HCT116 (cell line): Measurements from ENCODE around the gene LRP4. TPM values are rescaled to one million over a fixed set of nuclear protein-coding genes. Genes with fewer than 3 reads are reported as not detected.

Source experiments
- ATAC-seq: fragments of 200-7000 bp; cut with Tn5 transposase; 2 replicates; pipeline ENCODE4 v1.9.1; 2020; ENCODE audit warnings: mild to moderate bottlenecking, moderate library complexity
- BruUV-seq: library from RNA; stranded (reverse); fragments of 400-500 nt; replicated peaks from 2 replicates; lab custom pipeline; 2021; lab: Mats Ljungman, UMichigan
- CTCF ChIA-PET: fragments of 300-600 bp; sonication (Branson Sonifier 250); formaldehyde crosslinking; loops from one replicate; lab custom pipeline; 2021; ENCODE audit warnings: antibody characterized with exemption; lab: Charles Lee
- POLR2A ChIA-PET: fragments of 300-600, 350-600 bp; sonication (Branson Sonifier 250); formaldehyde crosslinking; loops from one replicate; lab custom pipeline; 2021; ENCODE audit warnings: antibody characterized with exemption; lab: Charles Lee
- RAD21 ChIA-PET, 2 experiments: fragments of 300-600 bp; sonication (Branson Sonifier 250); formaldehyde crosslinking; loops; one replicate each; lab custom pipeline; 2023; ENCODE audit warnings: low total read pairs in 2 of 2; ENCODE audit not compliant: uncharacterized antibody in 2 of 2, unreplicated experiment in 2 of 2, low non-redundant PET in 1 of 2; lab: Charles Lee
- DNase-seq: peaks from one replicate; pipeline ENCODE4 v3.0.0-alpha.2; 2010; ENCODE audit warnings: low read depth, low spot score
- H2AFZ ChIP-seq: fragments of 200-600 bp; shearing (Covaris generic), sonication (generic); 2 replicates; pipeline ENCODE4 v1.6.1; 2017; ENCODE audit warnings: low read depth, mixed run types, mixed read lengths, antibody characterized with exemption, low read length; ENCODE audit not compliant: poor library complexity, severe bottlenecking
- H3K27ac ChIP-seq: 2 replicates; pipeline ENCODE4 v1.5.1; 2012; ENCODE audit warnings: low read depth, low read length
- H3K27me3 ChIP-seq: fragments of 200-600 bp; sonication (generic); 2 replicates; pipeline ENCODE4 v1.6.1; 2016; ENCODE audit warnings: mixed run types, low read length, mixed read lengths; ENCODE audit not compliant: insufficient read depth
- H3K36me3 ChIP-seq, 2 experiments: fragments of 200-500 bp in 1 of 2; fragments of 200-600 bp in 1 of 2; sonication (Bioruptor generic) in 1 of 2; sonication (generic) in 1 of 2; 2 replicates each; pipeline versions ENCODE4 v1.5.1 to v1.6.1; 2014 to 2016; ENCODE audit warnings: low read length in 2 of 2, inconsistent platforms in 1 of 2, mixed read lengths in 1 of 2, mixed run types in 1 of 2; ENCODE audit not compliant: insufficient read depth in 2 of 2, control insufficient read depth in 1 of 2
- H3K4me1 ChIP-seq, 2 experiments: fragments of 200-600 bp in 1 of 2; sonication (generic) in 1 of 2; 2 replicates each; pipeline versions ENCODE4 v1.5.1 to v1.6.1; 2012 to 2017; ENCODE audit warnings: low read length in 2 of 2, inconsistent platforms in 1 of 2, mild to moderate bottlenecking in 1 of 2, mixed read lengths in 1 of 2, mixed run types in 1 of 2, moderate library complexity in 1 of 2; ENCODE audit not compliant: insufficient read depth in 2 of 2, control insufficient read depth in 1 of 2
- H3K4me2 ChIP-seq: fragments of 200-600 bp; sonication (generic); 2 replicates; pipeline ENCODE4 v1.6.1; 2017; ENCODE audit warnings: mixed run types, low read length, mixed read lengths
- H3K4me3 ChIP-seq, 2 experiments: fragments of 200-600 bp in 1 of 2; sonication (generic) in 1 of 2; replicated peaks in 1 of 2; 2 replicates each; pipeline ENCODE4 v1.5.1; 2011 to 2016; ENCODE audit warnings: low read length in 2 of 2, control low read depth in 1 of 2, low read depth in 1 of 2, mild to moderate bottlenecking in 1 of 2, mixed read lengths in 1 of 2, mixed run types in 1 of 2
- H3K79me2 ChIP-seq: fragments of 200-600 bp; sonication (generic); 2 replicates; pipeline ENCODE4 v1.6.1; 2017; ENCODE audit warnings: mild to moderate bottlenecking, mixed run types, low read length, moderate library complexity, mixed read lengths; ENCODE audit not compliant: insufficient read depth
- H3K9ac ChIP-seq: fragments of 200-600 bp; sonication (generic); 2 replicates; pipeline ENCODE4 v1.6.1; 2016; ENCODE audit warnings: low read length, mixed read lengths
- H3K9me2 ChIP-seq: fragments of 200-600 bp; sonication (generic), shearing (Covaris generic); 2 replicates; pipeline ENCODE4 v1.6.1; 2017; ENCODE audit warnings: mixed run types, mild to moderate bottlenecking, moderate library complexity; ENCODE audit not compliant: insufficient read depth
- H3K9me3 ChIP-seq, 2 experiments: fragments of 200-500 bp in 1 of 2; fragments of 200-600 bp in 1 of 2; sonication (Bioruptor generic) in 1 of 2; sonication (generic) in 1 of 2; 2 replicates each; pipeline ENCODE4 v1.6.1; 2014 to 2017; ENCODE audit warnings: low read length in 2 of 2, mixed read lengths in 2 of 2, inconsistent platforms in 1 of 2, low read depth in 1 of 2, mild to moderate bottlenecking in 1 of 2, mixed run types in 1 of 2, moderate library complexity in 1 of 2; ENCODE audit not compliant: control insufficient read depth in 1 of 2, insufficient read depth in 1 of 2
- H4K20me1 ChIP-seq: fragments of 200-600 bp; sonication (generic), shearing (Covaris generic); 2 replicates; pipeline ENCODE4 v1.6.1; 2017; ENCODE audit warnings: mixed run types, mild to moderate bottlenecking, moderate library complexity; ENCODE audit not compliant: insufficient read depth
- ATF3 ChIP-seq: IDR thresholded peaks from 2 replicates; pipeline ENCODE4 v1.6.1; 2012
- CBX3 ChIP-seq: IDR thresholded peaks from 2 replicates; pipeline ENCODE4 v1.6.1; 2012; ENCODE audit warnings: low read depth
- CTCF ChIP-seq, 3 experiments: fragments of 200-600 bp in 1 of 3; sonication (generic) in 1 of 3; IDR thresholded peaks in 2 of 3; conservative IDR thresholded peaks in 1 of 3; 2 replicates each; pipeline ENCODE4 v1.5.1; 2012 to 2017; ENCODE audit warnings: low read depth in 2 of 3, low read length in 2 of 3, antibody characterized with exemption in 1 of 3, borderline replicate concordance in 1 of 3, control low read depth in 1 of 3, mild to moderate bottlenecking in 1 of 3, mixed read lengths in 1 of 3, mixed run types in 1 of 3, moderate library complexity in 1 of 3; ENCODE audit not compliant: insufficient read depth in 1 of 3
- EGR1 ChIP-seq: IDR thresholded peaks from 2 replicates; pipeline ENCODE4 v1.6.1; 2012; ENCODE audit warnings: low read depth
- REST ChIP-seq: IDR thresholded peaks from 2 replicates; pipeline ENCODE4 v1.6.1; 2012; ENCODE audit warnings: low read depth
- SIN3A ChIP-seq: IDR thresholded peaks from 2 replicates; pipeline ENCODE4 v1.6.1; 2012; ENCODE audit warnings: low read depth
- SRF ChIP-seq: IDR thresholded peaks from 2 replicates; pipeline ENCODE4 v1.6.1; 2012; ENCODE audit warnings: low read depth
- TCF7L2 ChIP-seq: IDR thresholded peaks from 2 replicates; pipeline ENCODE4 v1.7.0; 2011; ENCODE audit warnings: borderline replicate concordance, inconsistent platforms; ENCODE audit not compliant: insufficient read depth, insufficient read length; ENCODE audit errors: extremely low read depth
- ZBTB33 ChIP-seq: IDR thresholded peaks from 2 replicates; pipeline ENCODE4 v1.6.1; 2011; ENCODE audit warnings: mild to moderate bottlenecking, low read length, moderate library complexity; ENCODE audit not compliant: insufficient replicate concordance; ENCODE audit errors: extremely low read depth
- intact Hi-C: fragments of 100-400 bp; cut with micrococcal nuclease; formaldehyde crosslinking; loops from 2 replicates; pipeline ENCODE4 v1.10.0; 2022
- total RNA-seq: library from RNA; stranded (reverse); gene quantifications from one replicate; pipeline ENCODE4 v1.2.1, GENCODE V29; 2021; ENCODE audit not compliant: unreplicated experiment

LRP4 gene
- total RNA-seq, 1 experiment from 2014 or later, result 7.4 TPM

GRCh38 chr11:46857666-46858065 is 60.7 kb downstream of the LRP4 start:
- no peaks in the 10 kb centered on the region for H3K4me1 ChIP-seq
- H3K27me3 ChIP-seq, result no peaks in the 10 kb centered on the region
- no peak overlapping the region for H3K4me2 ChIP-seq
- ATAC-seq (no peak), DNase-seq (no peak)
- H3K79me2 ChIP-seq, result no peaks in the 10 kb centered on the region
- H3K9me3 ChIP-seq, result no peaks in the 10 kb centered on the region
- H4K20me1 ChIP-seq, result no peaks in the 10 kb centered on the region
- ChIA-PET POLR2A (no interaction called here), CTCF (no interaction called here), RAD21 (no interaction called here)
- no peak overlapping the region for H3K27ac ChIP-seq
- peaks cover 0 to 4% of the 10 kb centered on the region in 2 experiments; a peak in 2 of 4 replicates for H3K36me3 ChIP-seq
- H3K9ac ChIP-seq, result no peak overlapping the region
- H3K9me2 ChIP-seq, result no peaks in the 10 kb centered on the region
- intact Hi-C loops, result no loop called here
- TF ChIP-seq CTCF (IDR thresholded peaks at IDR 0.05 in 2 of 3, conservative IDR thresholded peaks at IDR 0.05 in 1 of 3; ENCODE audit: borderline replicate concordance in 1 of 3, insufficient read depth in 1 of 3, low read depth in 2 of 3, low read length in 2 of 3), result no peak
- TF ChIP-seq TCF7L2, result no peak
- no peak for TF ChIP-seq REST
- no peak for TF ChIP-seq CBX3
- TF ChIP-seq SRF, result no peak
- TF ChIP-seq ATF3, result no peak
- no peak for TF ChIP-seq EGR1
- TF ChIP-seq SIN3A, result no peak
- TF ChIP-seq ZBTB33, result no peak
- no peak overlapping the region for H2AFZ ChIP-seq
- H3K4me3 ChIP-seq, result no peak overlapping the region
- no TSS peak for BruUV-seq
